BJ (cell line): Measurements from ENCODE around the gene WNT5B. TPM values are rescaled to one million over a fixed set of nuclear protein-coding genes. Genes with fewer than 3 reads are reported as not detected.

ENCODE experiments used
- CTCF ChIA-PET: fragments of 350-600 bp; formaldehyde crosslinking; extraction: SDS; loops from one replicate; lab custom pipeline; 2021; ENCODE audit warnings: antibody characterized with exemption, inconsistent platforms; lab: Yijun Ruan, JAX
- POLR2A ChIA-PET: fragments of 300-600 bp; sonication (Branson Sonifier 250); formaldehyde crosslinking; extraction: SDS; loops from one replicate; lab custom pipeline; 2021; ENCODE audit warnings: antibody characterized with exemption; lab: Charles Lee
- DNase-seq: peaks from one replicate; pipeline ENCODE4 v3.0.0-alpha.2; 2011; ENCODE audit warnings: low read depth
- H3K27me3 ChIP-seq: 2 replicates; pipeline ENCODE4 v1.6.0; 2011; ENCODE audit warnings: low read length; ENCODE audit not compliant: control insufficient read depth, insufficient read depth
- H3K36me3 ChIP-seq: 2 replicates; pipeline ENCODE4 v1.5.1; 2011; ENCODE audit warnings: low read length; ENCODE audit not compliant: control insufficient read depth, insufficient read depth
- H3K4me3 ChIP-seq: 2 replicates; pipeline ENCODE4 v1.5.1; 2011; ENCODE audit warnings: low read depth, mild to moderate bottlenecking, control low read depth, low read length
- polyA plus RNA-seq: library from polyadenylated mRNA; depleted of rRNA; stranded (reverse); fragments of >200 nt; gene quantifications from 2 replicates; pipeline ENCODE4 v1.2.3, GENCODE V29; 2011
- TF ChIP-seq, protein P1 (sequence below): IDR thresholded peaks from 2 replicates; pipeline ENCODE4 v1.5.1; 2011; ENCODE audit warnings: low read depth, mild to moderate bottlenecking, control low read depth, inconsistent platforms, low read length, moderate library complexity; ENCODE audit not compliant: insufficient read depth

Gene WNT5B
- polyA plus RNA-seq, 1 experiment: 57.3 TPM

DNA sequence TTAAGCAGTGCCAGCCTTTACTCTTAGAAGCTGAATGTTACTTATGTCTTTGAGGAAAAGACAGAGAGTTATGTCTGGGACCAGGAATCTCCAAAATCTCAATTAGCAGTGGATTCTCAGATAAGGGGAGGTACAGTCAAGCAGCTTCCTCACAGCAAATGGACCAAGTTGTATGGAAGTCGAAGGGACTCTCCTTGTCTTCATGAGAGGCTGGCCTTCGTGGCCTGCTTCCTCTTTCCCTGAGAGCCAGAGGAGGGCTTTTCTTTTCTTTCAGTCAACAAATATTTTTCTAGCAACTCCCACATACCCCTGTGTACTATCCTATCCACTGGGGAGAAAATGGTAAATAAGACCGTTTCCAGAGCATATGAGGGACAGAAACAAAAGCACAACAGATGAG lies 6.6 kb upstream of the WNT5B start:
- no peak for DNase-seq
- CTCF ChIA-PET: interaction anchor here (1.1 to 1.3 kb wide), 2 partner anchors 10 to 12 kb away, joined by 3 to 6 read pairs; no protein-coding TSS in a partner anchor

DNA sequence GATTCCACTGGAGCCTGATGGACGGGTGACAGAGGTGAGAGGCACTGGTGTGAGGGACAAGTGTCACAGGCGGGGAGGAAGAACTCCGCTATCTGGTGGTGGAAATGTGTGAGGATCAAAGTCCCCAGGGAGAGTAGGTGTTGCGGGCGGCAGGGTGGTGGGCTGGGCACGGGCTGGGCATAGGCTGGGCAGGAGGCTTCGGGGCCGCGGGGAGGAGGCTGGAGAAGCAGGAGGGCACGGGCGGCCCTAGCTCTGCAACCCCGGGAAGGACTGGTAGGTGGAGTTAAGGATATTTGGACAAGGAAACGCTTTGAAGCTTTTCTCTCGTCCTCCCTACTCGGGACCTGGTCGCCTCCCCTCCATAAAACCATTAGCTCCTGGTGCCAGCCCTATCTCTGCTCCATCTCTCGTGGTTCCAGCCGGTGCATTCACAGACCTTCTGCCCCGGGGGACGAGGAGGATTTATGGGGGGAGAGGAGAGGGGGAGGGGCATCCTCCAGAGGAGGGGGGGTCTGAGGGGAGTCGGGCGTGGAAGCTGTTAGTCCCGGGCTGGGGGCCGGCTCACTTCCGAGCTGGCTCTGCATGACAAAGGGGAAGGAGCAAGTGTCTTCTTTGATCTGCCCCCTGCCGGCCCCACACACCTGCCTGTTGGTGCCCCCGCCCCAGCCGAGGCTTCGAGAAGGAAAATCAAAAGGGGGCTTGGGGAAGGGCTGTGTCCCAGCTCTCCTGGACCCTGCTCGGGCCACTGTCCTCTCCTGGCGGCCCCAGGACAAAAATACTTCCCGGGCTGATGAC lies 504 bp downstream of the WNT5B start:
- H3K36me3 ChIP-seq: peaks cover 4% of the 10 kb centered on the region
- DNase-seq: no peak
- ChIA-PET POLR2A (interaction anchor here (0.7 kb wide), 1 partner anchor 850 kb away, joined by 5 read pairs; no protein-coding TSS in a partner anchor), CTCF (interaction anchor here (0.6 to 2.5 kb wide), 8 partner anchors 15 to 166 kb away, joined by 3 to 11 read pairs (median 4); no protein-coding TSS in a partner anchor)
- peak overlapping the region; percentile 37 for H3K4me3 ChIP-seq
- TF ChIP-seq, protein P1, sequence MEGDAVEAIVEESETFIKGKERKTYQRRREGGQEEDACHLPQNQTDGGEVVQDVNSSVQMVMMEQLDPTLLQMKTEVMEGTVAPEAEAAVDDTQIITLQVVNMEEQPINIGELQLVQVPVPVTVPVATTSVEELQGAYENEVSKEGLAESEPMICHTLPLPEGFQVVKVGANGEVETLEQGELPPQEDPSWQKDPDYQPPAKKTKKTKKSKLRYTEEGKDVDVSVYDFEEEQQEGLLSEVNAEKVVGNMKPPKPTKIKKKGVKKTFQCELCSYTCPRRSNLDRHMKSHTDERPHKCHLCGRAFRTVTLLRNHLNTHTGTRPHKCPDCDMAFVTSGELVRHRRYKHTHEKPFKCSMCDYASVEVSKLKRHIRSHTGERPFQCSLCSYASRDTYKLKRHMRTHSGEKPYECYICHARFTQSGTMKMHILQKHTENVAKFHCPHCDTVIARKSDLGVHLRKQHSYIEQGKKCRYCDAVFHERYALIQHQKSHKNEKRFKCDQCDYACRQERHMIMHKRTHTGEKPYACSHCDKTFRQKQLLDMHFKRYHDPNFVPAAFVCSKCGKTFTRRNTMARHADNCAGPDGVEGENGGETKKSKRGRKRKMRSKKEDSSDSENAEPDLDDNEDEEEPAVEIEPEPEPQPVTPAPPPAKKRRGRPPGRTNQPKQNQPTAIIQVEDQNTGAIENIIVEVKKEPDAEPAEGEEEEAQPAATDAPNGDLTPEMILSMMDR: peak; percentile 20; the same call in 1 of the 2 replicates
- H3K27me3 ChIP-seq: no peaks in the 10 kb centered on the region

More for the DNA sequence above, 6.6 kb upstream of the WNT5B start:
- H3K27me3 ChIP-seq: no peaks in the 10 kb centered on the region
- TF ChIP-seq, protein P1: no peak
- H3K4me3 ChIP-seq: no peak overlapping the region
- no peaks in the 10 kb centered on the region for H3K36me3 ChIP-seq
- POLR2A ChIA-PET: no interaction called here

- TF ChIP-seq, protein P1: peak; percentile 42
- no peak for DNase-seq
- ChIA-PET POLR2A (no interaction called here), CTCF (interaction anchor here (0.8 to 6.1 kb wide), 11 partner anchors 10 to 512 kb away, joined by 3 to 63 read pairs (median 4); no protein-coding TSS in a partner anchor)
- no peaks in the 10 kb centered on the region for H3K27me3 ChIP-seq
- peaks cover 4% of the 10 kb centered on the region for H3K36me3 ChIP-seq
- H3K4me3 ChIP-seq: peak overlapping the region; percentile 37
Observed at GRCh38 chr12:1630133-1630826, 1.2 kb downstream of the WNT5B start.

DNA sequence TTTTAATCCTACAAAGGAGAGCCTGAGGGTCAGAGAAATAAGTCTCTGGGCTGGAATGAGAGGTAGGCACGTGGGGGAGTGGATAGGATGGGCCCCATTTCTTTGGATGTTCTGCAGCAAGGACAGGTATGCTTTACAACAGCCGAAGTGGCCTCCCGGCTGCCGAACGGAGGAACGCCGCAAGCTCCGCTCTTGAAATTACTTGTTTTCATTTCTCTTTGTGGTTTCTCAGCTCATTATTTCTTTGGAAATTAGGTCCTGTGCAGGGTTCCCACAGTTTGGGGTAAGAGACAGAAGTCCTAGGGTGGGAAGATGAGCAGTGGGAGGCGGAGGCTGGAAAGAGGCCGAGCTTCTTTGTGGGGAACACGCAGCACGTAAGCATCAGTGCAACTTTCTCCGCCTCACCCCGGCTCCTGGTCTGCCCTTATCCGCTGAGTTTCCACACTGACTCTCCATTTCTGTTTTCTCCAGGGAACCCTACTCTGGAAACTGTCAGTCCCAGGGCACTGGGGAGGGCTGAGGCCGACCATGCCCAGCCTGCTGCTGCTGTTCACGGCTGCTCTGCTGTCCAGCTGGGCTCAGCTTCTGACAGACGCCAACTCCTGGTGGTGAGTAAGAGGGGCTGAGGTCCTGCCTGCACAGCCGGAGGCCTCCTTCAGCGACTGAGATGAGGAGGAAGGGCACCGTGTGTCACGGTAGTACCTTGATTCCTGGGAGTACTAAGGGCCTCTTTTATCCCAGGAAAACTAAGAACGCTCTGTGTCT lies 2.0 kb downstream of the WNT5B start:
- no peak for DNase-seq
- TF ChIP-seq, protein P1: no peak; the same call in 1 of the 2 replicates
- H3K27me3 ChIP-seq: no peaks in the 10 kb centered on the region
- H3K36me3 ChIP-seq: peaks cover 6% of the 10 kb centered on the region
- H3K4me3 ChIP-seq: no peak overlapping the region
- CTCF ChIA-PET: interaction anchor here (0.6 to 6.1 kb wide), 10 partner anchors 9 to 513 kb away, joined by 3 to 63 read pairs (median 5); no protein-coding TSS in a partner anchor
- POLR2A ChIA-PET: no interaction called here
